Smooth muscle cell (in vitro differentiated cells): ENCODE results near the gene SMOC2. TPM values are rescaled to one million over a fixed set of nuclear protein-coding genes. Genes with fewer than 3 reads are reported as not detected.

ENCODE experiments used
- DNase-seq: peaks from one replicate; lab custom pipeline; 2025; ENCODE audit not compliant: unreplicated experiment; lab: John Stamatoyannopoulos, UW
- H2AFZ ChIP-seq: fragments of 200-600 bp; sonication (generic); 2 replicates; pipeline ENCODE4 v1.6.0; 2016; ENCODE audit warnings: antibody characterized with exemption, low read depth, mild to moderate bottlenecking
- H3F3A ChIP-seq: fragments of 200-600 bp; sonication (generic); 2 replicates; pipeline ENCODE4 v1.6.0; 2017; ENCODE audit warnings: antibody characterized with exemption, low read depth
- H3K27ac ChIP-seq: fragments of 200-600 bp; sonication (generic); 2 replicates; pipeline ENCODE4 v1.5.1; 2016; ENCODE audit warnings: low read depth, mild to moderate bottlenecking
- H3K27me3 ChIP-seq: fragments of 200-600 bp; sonication (generic); 2 replicates; pipeline ENCODE4 v1.6.1; 2016; ENCODE audit warnings: low read depth, mild to moderate bottlenecking
- H3K36me3 ChIP-seq: fragments of 200-600 bp; sonication (generic); 2 replicates; pipeline ENCODE4 v1.5.1; 2016; ENCODE audit warnings: low read depth
- H3K4me1 ChIP-seq: fragments of 200-600 bp; sonication (generic); 2 replicates; pipeline ENCODE4 v1.5.1; 2016; ENCODE audit warnings: low read depth
- H3K4me2 ChIP-seq: fragments of 200-600 bp; sonication (generic); 2 replicates; pipeline ENCODE4 v1.6.0; 2016; ENCODE audit warnings: mild to moderate bottlenecking
- H3K4me3 ChIP-seq: fragments of 200-600 bp; sonication (generic); 2 replicates; pipeline ENCODE4 v1.5.1; 2016; ENCODE audit warnings: mild to moderate bottlenecking
- H3K79me2 ChIP-seq: fragments of 200-600 bp; sonication (generic); 2 replicates; pipeline ENCODE4 v1.6.0; 2016; ENCODE audit warnings: low read depth, mild to moderate bottlenecking
- H3K9ac ChIP-seq: fragments of 200-600 bp; sonication (generic); 2 replicates; pipeline ENCODE4 v1.6.0; 2016; ENCODE audit warnings: low read depth
- H3K9me3 ChIP-seq: fragments of 200-600 bp; sonication (generic); replicated peaks from 2 replicates; pipeline ENCODE4 v1.5.1; 2016; ENCODE audit warnings: low read depth
- H4K20me1 ChIP-seq: fragments of 200-600 bp; sonication (generic); 2 replicates; pipeline ENCODE4 v1.6.0; 2016; ENCODE audit warnings: low read depth
- WGBS: methylation state at CpG from one replicate; pipeline ENCODE4 v1.1.7; 2016; ENCODE audit warnings: low lambda C conversion rate; 5-methylcytosine and 5-hydroxymethylcytosine counted together
- polyA plus RNA-seq: library from polyadenylated mRNA; unstranded; fragments of >200 nt; fragmentation: Nextera tagmentation; extraction: Ambion mirVana; gene quantifications from 2 replicates; pipeline ENCODE4 v1.2.1, GENCODE V29; 2016
- total RNA-seq: library from RNA; depleted of rRNA; stranded (reverse); fragments of >200 nt; gene quantifications from 2 replicates; pipeline ENCODE4 v1.2.3, GENCODE V29; 2014
- TF ChIP-seq, protein P1 (sequence below): fragments of 200-600 bp; sonication (generic); IDR thresholded peaks from 2 replicates; pipeline ENCODE4 v1.5.1; 2017; ENCODE audit warnings: borderline replicate concordance, mild to moderate bottlenecking, antibody characterized with exemption; ENCODE audit not compliant: insufficient read depth, poor library complexity, severe bottlenecking

SMOC2 gene
- total and polyA plus RNA-seq, 2 experiments from 2014 or later, result 0.63 to 1.2 TPM

GRCh38 chr6:168495636-168496035, 54.7 kb downstream of the SMOC2 start:
- no peak for DNase-seq
- TF ChIP-seq, protein P1, sequence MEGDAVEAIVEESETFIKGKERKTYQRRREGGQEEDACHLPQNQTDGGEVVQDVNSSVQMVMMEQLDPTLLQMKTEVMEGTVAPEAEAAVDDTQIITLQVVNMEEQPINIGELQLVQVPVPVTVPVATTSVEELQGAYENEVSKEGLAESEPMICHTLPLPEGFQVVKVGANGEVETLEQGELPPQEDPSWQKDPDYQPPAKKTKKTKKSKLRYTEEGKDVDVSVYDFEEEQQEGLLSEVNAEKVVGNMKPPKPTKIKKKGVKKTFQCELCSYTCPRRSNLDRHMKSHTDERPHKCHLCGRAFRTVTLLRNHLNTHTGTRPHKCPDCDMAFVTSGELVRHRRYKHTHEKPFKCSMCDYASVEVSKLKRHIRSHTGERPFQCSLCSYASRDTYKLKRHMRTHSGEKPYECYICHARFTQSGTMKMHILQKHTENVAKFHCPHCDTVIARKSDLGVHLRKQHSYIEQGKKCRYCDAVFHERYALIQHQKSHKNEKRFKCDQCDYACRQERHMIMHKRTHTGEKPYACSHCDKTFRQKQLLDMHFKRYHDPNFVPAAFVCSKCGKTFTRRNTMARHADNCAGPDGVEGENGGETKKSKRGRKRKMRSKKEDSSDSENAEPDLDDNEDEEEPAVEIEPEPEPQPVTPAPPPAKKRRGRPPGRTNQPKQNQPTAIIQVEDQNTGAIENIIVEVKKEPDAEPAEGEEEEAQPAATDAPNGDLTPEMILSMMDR, result no peak
- H3K9ac ChIP-seq, result no peak overlapping the region
- H3F3A ChIP-seq, result no peaks in the 10 kb centered on the region
- H3K79me2 ChIP-seq, result no peaks in the 10 kb centered on the region
- H3K36me3 ChIP-seq, result no peaks in the 10 kb centered on the region
- H3K27ac ChIP-seq, result no peak overlapping the region
- peaks cover 6% of the 10 kb centered on the region for H3K4me1 ChIP-seq
- 95% methylated on average over 16 of the region's 16 CpGs for WGBS
- no peaks in the 10 kb centered on the region for H4K20me1 ChIP-seq
- H3K4me3 ChIP-seq, result no peak overlapping the region
- no peaks in the 10 kb centered on the region for H3K9me3 ChIP-seq
- H2AFZ ChIP-seq, result no peak overlapping the region
- no peak overlapping the region for H3K4me2 ChIP-seq
- peaks cover 4% of the 10 kb centered on the region for H3K27me3 ChIP-seq

DNA sequence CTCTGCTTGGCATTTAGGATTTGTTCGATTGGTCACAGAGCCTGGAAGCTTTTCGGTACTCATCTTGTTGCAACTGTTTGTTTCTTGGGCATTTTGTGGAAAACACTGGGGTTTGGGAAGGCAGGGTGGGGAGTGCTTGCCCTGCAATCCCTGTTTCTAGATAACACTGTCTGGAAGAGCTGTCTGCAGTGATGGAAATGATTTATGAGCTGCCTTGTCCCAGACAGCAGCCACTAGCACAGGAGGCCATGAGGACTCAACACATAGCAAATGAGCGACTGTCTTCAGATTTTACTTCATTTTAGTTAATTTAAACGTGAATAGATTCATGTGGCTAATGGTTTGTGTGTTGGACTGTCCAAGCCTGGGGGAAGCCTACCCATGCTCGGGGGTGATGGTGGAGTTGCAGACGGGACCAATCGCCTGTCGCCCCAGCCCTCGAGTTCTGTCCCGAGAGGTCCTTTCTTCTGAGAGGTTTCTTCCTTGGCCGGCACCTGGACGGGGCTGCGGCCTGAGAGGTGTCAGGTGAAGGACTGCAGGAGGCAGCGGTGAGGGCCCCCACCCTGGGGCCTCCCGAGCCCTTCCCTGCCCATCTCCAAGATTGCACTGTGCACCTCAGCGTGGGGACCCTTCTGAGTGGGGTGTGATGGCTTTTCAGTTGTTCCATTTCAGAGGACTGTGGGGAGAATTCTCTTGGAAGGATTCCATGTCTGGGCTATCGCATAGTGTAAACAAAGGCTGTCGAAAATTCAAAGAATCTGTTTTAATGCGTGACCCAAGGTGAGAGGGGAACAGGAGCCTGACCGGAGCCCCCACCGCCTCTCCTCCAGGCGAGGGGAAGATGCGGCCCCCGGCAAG, 55.4 kb downstream of the SMOC2 start:
- Histone ChIP-seq H3K4me1 (peaks cover 6% of the 10 kb centered on the region), H2AFZ (no peak overlapping the region)
- WGBS, result 71% methylated on average over 24 of the region's 24 CpGs

DNA sequence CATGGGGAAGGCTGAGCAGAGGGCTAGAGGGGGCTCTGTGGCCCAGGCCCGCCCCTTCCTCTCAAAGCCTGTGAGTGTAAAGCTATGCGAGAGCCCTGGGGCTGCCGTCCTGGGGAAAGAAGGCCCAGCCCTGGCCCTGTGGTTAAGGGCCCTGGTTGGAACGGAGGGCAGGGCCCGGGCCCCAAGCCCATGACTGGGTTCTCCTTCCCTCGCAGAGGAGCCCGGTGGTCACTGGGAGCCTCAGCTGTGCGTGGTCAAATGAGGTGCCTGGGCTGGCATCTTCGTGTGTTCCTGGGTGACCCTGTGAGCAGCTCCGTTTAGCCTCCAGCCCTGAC, 56.0 kb downstream of the SMOC2 start:
- no peak overlapping the region for H2AFZ ChIP-seq
- H3K4me2 ChIP-seq, result no peak overlapping the region
- H3K4me3 ChIP-seq, result no peak overlapping the region
- no peaks in the 10 kb centered on the region for H3K36me3 ChIP-seq
- no peaks in the 10 kb centered on the region for H4K20me1 ChIP-seq
- peaks cover 6% of the 10 kb centered on the region for H3K4me1 ChIP-seq
- 85% methylated on average over 10 of the region's 10 CpGs for WGBS
- H3K79me2 ChIP-seq, result no peaks in the 10 kb centered on the region
- no peaks in the 10 kb centered on the region for H3K9me3 ChIP-seq
- no peak for DNase-seq
- H3F3A ChIP-seq, result no peaks in the 10 kb centered on the region
- TF ChIP-seq, protein P1, result no peak
- H3K27me3 ChIP-seq, result peaks cover 13% of the 10 kb centered on the region
- no peak overlapping the region for H3K27ac ChIP-seq
- H3K9ac ChIP-seq, result no peak overlapping the region

More for the DNA sequence above, 55.4 kb downstream of the SMOC2 start:
- no peak for DNase-seq
- Histone ChIP-seq H3K9ac (no peak overlapping the region), H3K27ac (no peak overlapping the region), H4K20me1 (no peaks in the 10 kb centered on the region), H3K27me3 (peaks cover 10% of the 10 kb centered on the region), H3K9me3 (no peaks in the 10 kb centered on the region), H3K4me3 (no peak overlapping the region), H3K36me3 (no peaks in the 10 kb centered on the region), H3K79me2 (no peaks in the 10 kb centered on the region), H3K4me2 (no peak overlapping the region), H3F3A (no peaks in the 10 kb centered on the region)
- TF ChIP-seq, protein P1, result no peak

DNA sequence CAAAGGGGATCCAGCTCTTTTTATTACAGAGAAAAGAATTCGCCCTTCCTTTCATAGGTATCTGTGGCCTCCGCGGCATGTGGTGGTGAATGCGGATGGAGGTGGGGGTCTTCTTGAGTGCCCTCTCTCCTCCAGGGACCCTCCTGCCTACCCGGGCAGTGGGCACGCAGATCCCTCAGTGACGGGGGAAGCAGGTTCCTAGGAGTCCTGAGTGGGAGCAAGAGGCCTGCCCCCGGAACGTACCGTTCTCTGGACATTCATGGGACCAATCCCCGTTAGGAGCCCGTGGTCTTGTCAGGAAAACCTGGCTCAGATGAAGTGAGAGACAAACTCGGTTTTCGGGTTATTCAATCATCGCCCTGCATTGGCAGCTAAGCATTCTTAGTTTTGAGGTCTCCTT, 56.4 kb downstream of the SMOC2 start:
- TF ChIP-seq, protein P1, result no peak
- H3F3A ChIP-seq, result no peaks in the 10 kb centered on the region
- no peak overlapping the region for H3K4me3 ChIP-seq
- no peaks in the 10 kb centered on the region for H3K9me3 ChIP-seq
- H3K79me2 ChIP-seq, result no peaks in the 10 kb centered on the region
- no peak overlapping the region for H3K4me2 ChIP-seq
- 96% methylated on average over 15 of the region's 15 CpGs for WGBS
- H3K9ac ChIP-seq, result no peak overlapping the region
- DNase-seq, result no peak
- no peaks in the 10 kb centered on the region for H4K20me1 ChIP-seq
- no peaks in the 10 kb centered on the region for H3K36me3 ChIP-seq
- H3K27me3 ChIP-seq, result peaks cover 13% of the 10 kb centered on the region
- H3K27ac ChIP-seq, result no peak overlapping the region
- H3K4me1 ChIP-seq, result peaks cover 6% of the 10 kb centered on the region
- no peak overlapping the region for H2AFZ ChIP-seq
